HG03432 (cell line): ENCODE results near the gene MLXIPL.
"Not testable (repeated sequence)": the region's sequence is repeated elsewhere in the genome, so short reads cannot be mapped to it uniquely, and the experiment has no call there.

Experiments used
- ATAC-seq: cut with Tn5 transposase; IDR thresholded peaks from one replicate; pipeline ENCODE4 v1.9.1; 2021; ENCODE audit warnings: mild to moderate bottlenecking, moderate library complexity; ENCODE audit not compliant: unreplicated experiment

The MLXIPL gene

GRCh38 chr7:73615886-73616285 is 8.4 kb downstream of the MLXIPL start:
- ATAC-seq, result no peak

DNA sequence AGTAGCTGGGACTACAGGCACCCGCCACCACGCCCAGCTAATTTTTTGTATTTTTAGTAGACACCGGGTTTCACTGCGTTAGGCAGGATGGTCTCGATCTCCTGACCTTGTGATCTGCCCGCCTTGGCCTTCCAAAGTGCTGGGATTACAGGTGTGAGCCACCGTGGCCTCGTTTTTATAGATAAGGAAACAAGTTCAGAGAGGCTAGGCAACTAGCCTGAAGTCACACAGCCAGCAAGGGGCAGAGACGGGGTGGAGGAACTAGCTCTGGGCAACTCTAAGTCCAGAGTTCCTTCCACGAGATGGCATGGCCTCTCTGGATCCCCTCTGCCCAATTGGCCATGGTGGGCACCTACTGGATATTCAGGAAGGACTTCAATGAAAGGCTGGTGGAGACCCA is 9.4 kb downstream of the MLXIPL start:
- not testable (repeated sequence) for ATAC-seq

- no peak for ATAC-seq
Observed at GRCh38 chr7:73613954-73614735, 10.2 kb downstream of the MLXIPL start.

GRCh38 chr7:73612598-73613269 is 11.6 kb downstream of the MLXIPL start:
- ATAC-seq, result no peak

DNA sequence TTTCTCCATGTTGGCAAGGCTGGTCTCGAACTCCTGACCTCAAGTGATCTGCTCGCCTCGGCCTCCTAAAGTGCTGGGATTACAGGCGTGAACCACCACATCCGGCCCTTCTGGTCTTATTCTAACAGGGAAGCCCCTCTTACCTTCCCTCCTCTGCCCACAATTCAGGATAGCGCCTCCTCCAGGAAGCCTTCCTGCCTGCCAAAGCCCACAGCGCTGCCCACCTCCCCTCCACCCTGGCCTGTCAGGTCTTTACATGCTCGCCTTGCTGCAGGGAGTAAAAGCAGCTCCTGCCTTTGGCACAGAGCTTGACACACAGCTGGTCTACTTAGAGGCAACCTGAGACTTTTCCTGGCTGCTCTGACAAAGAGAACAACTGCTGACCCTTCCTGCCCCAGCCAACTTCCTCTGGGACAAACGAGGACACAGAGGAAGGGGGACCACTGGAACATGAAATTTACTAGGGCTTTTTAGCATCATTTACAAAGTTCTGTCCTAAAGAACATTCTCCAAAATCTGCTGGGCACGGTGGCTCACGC is 13.2 kb downstream of the MLXIPL start:
- ATAC-seq, result no peak

GRCh38 chr7:73610105-73610504 is 14.2 kb downstream of the MLXIPL start:
- ATAC-seq, result no peak

DNA sequence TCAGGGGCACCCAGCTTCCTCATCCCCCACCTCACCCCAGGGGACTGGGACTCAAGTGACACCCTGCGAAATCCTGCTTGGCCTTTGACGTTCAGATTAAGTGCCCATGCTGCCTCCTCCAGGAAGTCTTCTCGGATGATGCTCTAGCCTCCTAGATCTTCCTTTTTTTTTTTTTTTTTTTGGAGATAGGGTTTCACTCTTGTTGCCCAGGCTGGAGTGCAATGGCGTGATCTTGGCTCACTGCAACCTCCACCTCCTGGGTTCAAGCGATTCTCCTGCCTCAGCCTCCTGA is 16.7 kb downstream of the MLXIPL start:
- ATAC-seq, result not testable (repeated sequence)

DNA sequence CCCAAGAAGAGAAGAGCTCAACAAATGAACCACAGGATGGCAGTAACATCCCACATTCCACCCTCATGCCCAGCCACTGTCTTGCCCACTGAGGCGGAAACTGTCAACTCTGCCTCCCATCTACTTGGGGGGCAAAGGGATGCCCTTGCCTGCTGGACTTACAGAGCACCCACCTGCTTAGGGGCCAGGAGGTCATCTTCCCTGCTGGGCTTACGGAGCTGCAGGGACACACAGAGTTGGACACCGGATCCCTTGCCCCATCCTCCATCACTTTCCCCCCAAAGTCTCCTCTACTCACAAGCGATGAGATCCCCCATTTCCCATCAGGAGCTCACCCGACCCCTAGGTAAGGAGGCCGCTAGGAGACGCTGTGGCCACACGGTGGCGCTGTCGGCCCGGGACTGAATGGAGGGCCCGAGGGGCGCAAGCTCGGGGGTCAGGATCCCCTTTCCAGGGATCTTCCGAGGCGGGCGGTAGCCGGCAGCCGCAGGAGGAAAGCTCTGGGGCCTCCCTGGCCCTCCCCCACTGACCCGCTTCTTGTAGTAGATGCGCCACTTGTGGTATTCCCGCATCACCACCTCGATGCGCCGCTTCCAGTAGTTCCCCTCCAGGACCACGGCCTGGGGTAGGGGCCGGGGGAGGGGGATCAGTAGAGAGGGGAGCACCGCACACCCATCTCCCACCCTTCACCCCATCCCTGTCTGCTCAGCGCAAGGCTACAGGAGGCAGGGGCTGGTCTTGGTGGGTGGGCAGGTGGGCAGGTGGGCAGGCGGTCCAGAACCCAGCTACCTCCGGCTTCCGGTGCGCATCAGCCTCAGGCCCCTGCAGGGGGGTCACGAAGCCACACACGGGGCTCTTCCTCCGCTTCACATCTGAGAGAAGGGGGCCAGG is 17.3 kb downstream of the MLXIPL start:
- no peak for ATAC-seq

DNA sequence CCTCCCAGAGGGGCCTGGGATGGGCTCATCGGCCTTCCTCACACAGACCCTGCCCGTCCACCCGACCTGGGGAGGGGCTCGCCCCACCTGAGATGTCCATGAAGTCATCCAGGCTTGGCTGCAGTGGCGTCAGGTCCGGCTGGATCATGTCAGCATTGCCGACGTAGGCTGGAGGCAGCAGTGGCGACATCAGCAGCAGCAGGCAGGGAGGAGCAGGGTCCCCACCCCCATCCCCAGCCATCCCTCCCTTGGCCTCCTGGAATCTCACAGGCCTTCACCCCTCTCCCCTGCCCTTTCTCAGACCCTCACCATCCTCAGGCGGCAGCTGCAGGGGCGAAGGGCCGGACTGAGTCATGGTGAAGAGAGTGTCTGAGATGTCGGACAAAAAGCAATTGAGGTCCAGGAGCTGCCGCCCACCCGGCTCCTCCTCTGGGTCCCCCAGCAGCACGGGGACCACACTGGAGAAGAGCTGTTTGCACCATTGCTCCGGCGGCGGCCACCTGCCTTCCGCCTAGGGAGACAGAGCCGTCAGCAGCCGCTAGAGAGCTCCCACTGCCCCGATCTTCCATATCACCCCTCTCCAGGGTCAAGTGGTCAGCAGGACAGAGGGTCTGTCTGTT is 18.6 kb downstream of the MLXIPL start:
- no peak for ATAC-seq

DNA sequence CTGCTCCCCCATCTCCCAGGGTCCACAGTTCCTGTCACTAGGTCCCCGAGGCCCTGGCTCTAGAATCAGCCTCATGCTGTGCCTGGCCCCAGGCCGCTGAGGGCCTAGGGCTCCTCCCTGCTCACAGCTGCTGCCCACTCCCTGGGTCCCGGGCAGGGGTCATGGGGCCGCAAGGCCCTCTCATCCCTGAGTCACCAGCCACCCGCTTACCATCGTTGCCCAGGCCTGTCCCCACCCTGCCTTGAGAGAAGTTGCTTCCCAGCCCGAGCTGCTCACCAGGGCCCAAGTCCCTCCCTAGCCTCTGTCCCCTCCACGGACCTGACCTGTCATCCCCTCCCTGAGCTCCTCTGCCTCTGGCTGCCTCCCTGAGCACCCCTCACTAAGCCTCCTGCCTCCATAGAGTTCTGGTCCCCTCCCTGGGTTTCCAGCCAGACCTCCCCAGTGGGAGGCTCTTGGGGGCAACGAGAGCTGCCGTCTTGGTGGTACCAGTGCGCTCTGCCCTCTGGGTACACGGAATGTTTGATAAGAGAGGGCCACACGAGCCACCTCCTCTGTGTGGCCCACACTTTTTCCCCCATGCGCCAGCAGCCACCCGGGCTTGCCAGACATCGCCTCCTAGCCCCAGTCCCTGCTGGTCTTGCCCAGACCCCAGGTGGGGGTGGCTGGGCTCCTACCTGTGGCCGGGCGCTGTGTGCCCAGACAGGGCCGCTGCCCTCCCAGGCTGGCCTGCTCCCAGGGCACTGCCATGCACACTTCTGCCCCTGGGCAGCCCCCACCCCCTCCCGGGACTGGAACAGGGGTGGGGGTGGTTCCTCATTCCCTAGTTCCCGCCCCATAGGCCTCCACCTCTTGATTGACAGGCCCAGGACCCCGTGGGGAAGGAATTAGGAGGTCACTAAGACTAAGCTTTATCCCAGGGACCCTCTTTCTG is 21.3 kb downstream of the MLXIPL start:
- ATAC-seq, result no peak

GRCh38 chr7:73599916-73600315 is 24.4 kb downstream of the MLXIPL start:
- ATAC-seq, result no peak

GRCh38 chr7:73599151-73599882 is 25.0 kb downstream of the MLXIPL start:
- ATAC-seq, result no peak

DNA sequence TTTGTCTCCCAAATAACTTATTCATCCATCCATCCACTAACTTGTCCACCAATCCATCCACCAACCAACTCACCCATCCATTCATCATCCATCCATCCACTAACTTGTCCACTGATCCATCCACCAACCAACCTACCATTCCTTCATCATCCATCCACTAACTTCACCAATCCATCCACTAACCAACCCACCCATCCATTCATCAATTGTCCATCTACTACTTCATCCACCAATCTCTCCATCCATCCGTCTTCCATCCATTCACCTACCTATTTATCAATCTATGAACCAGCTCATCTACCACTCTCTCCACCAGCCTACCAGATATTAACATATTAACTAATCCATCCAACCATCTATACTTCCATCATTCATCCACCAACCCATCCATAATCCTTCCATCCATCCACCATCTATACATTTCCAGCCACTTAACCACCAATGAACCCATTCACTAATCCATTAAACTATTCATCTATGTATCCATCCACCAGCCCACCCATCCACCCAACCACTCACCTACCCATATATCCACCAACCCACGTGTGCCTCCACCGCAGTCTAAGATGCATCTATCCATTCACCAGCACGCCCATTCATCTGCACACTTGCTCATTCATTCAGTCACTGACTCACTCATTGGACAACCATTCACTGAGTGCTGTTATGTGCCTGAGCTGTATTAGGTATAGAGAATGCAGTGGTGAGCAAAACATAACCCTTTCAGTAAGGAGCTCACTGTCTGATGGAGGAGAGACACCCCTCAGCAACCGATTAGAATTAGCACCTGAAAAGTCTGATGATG is 26.1 kb downstream of the MLXIPL start:
- no peak for ATAC-seq

- ATAC-seq, result no peak
Observed at GRCh38 chr7:73596191-73597065, 27.9 kb downstream of the MLXIPL start.

GRCh38 chr7:73595358-73595757 is 29.0 kb downstream of the MLXIPL start:
- no peak for ATAC-seq

DNA sequence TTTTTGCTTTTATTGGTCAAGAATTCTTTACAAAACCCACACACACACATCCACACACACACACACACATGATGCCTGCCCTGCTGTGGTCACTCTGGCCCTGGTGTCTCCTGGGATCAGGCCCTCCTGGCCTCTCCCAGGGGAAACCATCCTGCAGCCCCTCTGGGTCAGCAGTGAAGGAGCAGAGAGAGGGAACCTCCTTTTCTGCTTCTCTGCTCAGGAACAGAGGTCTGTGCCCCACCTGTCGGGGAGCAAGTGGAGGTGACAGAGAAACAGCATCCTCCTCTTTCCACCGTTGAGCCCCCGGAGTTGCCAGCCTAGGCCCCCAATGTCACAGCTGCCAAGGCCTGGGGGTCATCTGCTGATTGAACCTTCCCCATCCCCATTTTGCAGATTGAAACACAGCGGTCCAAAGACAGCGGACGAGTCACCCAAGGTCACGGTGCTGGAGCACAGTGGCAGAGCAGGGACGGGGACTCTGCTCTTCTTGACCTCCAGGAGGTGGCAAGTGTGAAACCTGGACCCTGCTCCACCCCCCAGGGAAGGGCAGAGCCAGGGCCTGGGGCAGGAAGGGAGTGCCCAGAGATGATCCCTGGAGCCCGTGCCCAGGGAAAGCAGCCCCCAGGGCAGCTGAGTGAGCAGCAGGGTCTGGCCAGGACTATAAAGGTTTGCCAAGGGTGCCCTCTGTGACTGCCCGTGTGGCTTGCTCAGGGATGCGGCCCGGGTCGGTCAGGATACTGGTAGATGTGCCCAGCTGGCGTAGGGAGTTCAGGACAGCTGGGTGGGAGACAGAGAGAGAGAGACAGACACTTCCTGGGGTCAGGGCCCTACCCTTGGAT is 30.9 kb downstream of the MLXIPL start:
- ATAC-seq, result no peak

DNA sequence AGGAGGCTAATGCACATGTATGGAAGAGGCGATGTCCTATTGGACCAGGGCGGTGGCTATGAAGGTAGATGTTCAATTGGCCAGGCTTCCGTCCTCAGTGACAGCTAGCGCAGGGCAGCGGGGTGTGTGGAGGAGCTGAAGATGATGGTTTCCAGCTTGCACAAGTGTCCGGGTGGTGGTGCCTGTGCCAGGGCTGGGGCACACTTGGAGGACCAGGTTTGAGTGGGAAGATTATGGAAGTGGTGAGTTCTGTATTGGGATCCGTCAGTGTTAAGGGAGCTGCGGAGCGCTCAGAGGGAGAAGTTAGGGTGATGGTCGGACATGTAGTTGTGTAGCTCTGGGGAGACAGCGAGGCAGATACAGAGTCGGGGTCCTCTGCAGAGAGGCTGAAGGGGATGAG is 37.4 kb downstream of the MLXIPL start:
- ATAC-seq, result no peak
